Measurements from ENCODE around the gene SPHK1.

- TF ChIP-seq CTCF (IDR thresholded peaks at IDR 0.05), result no peak
- TF ChIP-seq EP300 (IDR thresholded peaks at IDR 0.05), result no peak
- TF ChIP-seq POLR2A (IDR thresholded peaks at IDR 0.05), result no peak
- no peak for TF ChIP-seq POLR2AphosphoS5 (IDR thresholded peaks at IDR 0.05)
Observed at GRCh38 chr17:76379646-76380376, 4.6 kb upstream of the SPHK1 start.
